Progenitor cell of endocrine pancreas (in vitro differentiated cells): ENCODE measurements around the gene ECHDC3. TPM values are rescaled to one million over a fixed set of nuclear protein-coding genes. Genes with fewer than 3 reads are reported as not detected.

Experiments
- DNase-seq: peaks from one replicate; pipeline ENCODE4 v3.0.0; 2021; ENCODE audit warnings: low spot score; ENCODE audit not compliant: unreplicated experiment
- H3K27ac Mint-ChIP-seq: 2 replicates; pipeline ENCODE4 v1.8.0; 2021; ENCODE audit warnings: mild to moderate bottlenecking, moderate library complexity, mixed read lengths
- H3K27me3 Mint-ChIP-seq: 2 replicates; pipeline ENCODE4 v1.8.0; 2021; ENCODE audit warnings: mixed read lengths
- H3K36me3 Mint-ChIP-seq: 2 replicates; pipeline ENCODE4 v1.8.0; 2022; ENCODE audit warnings: mixed read lengths; ENCODE audit not compliant: insufficient read depth
- H3K4me1 Mint-ChIP-seq: 2 replicates; pipeline ENCODE4 v1.8.0; 2021; ENCODE audit warnings: low read depth, mixed read lengths
- H3K4me3 Mint-ChIP-seq: 2 replicates; pipeline ENCODE4 v1.8.0; 2021; ENCODE audit warnings: low read depth, mild to moderate bottlenecking, moderate library complexity, mixed read lengths
- H3K9me3 Mint-ChIP-seq: 2 replicates; pipeline ENCODE4 v1.8.0; 2021; ENCODE audit warnings: low read depth, mixed read lengths
- long read RNA-seq: library from polyadenylated mRNA; unstranded; transcript quantifications from one replicate; pipeline ENCODE4 v2.0.0, GENCODE V29; 2020
- total RNA-seq: library from RNA; stranded (reverse); gene quantifications from 2 replicates; pipeline ENCODE4 v1.2.1, GENCODE V29; 2021
- TF ChIP-seq, protein P1 (sequence below): fragments of 200-600 bp; sonication (generic); IDR thresholded peaks from one replicate; pipeline ENCODE4 v1.5.0; 2021; ENCODE audit warnings: antibody characterized with exemption, mild to moderate bottlenecking; ENCODE audit not compliant: unreplicated experiment

Gene ECHDC3, protein sequence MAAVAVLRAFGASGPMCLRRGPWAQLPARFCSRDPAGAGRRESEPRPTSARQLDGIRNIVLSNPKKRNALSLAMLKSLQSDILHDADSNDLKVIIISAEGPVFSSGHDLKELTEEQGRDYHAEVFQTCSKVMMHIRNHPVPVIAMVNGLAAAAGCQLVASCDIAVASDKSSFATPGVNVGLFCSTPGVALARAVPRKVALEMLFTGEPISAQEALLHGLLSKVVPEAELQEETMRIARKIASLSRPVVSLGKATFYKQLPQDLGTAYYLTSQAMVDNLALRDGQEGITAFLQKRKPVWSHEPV
- total RNA-seq: 2.3 and 2.4 TPM in 2 replicates
- long read RNA-seq, partial matches to known transcripts: 1 of 1 reads
- long read RNA-seq, other reads (novel, unspliced or antisense): 0 of 1 reads

- H3K4me3 Mint-ChIP-seq: peak within 1 kb of the TSS; percentile 46
- peaks cover 7% of the 10 kb centered on the region for H3K36me3 Mint-ChIP-seq
- TF ChIP-seq, protein P1, sequence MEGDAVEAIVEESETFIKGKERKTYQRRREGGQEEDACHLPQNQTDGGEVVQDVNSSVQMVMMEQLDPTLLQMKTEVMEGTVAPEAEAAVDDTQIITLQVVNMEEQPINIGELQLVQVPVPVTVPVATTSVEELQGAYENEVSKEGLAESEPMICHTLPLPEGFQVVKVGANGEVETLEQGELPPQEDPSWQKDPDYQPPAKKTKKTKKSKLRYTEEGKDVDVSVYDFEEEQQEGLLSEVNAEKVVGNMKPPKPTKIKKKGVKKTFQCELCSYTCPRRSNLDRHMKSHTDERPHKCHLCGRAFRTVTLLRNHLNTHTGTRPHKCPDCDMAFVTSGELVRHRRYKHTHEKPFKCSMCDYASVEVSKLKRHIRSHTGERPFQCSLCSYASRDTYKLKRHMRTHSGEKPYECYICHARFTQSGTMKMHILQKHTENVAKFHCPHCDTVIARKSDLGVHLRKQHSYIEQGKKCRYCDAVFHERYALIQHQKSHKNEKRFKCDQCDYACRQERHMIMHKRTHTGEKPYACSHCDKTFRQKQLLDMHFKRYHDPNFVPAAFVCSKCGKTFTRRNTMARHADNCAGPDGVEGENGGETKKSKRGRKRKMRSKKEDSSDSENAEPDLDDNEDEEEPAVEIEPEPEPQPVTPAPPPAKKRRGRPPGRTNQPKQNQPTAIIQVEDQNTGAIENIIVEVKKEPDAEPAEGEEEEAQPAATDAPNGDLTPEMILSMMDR: no peak
- H3K4me1 Mint-ChIP-seq: peaks cover 6% of the 10 kb centered on the region
- peaks cover 8% of the 10 kb centered on the region for H3K9me3 Mint-ChIP-seq
- H3K27me3 Mint-ChIP-seq: peaks cover 24% of the 10 kb centered on the region
- no peak within 1 kb of the TSS for H3K27ac Mint-ChIP-seq
- DNase-seq: no peak
Observed at GRCh38 chr10:11742009-11742778, at the start of gene ECHDC3. TSS of gene ECHDC3 (plus strand) at chr10:11742382. CDS start at chr10:11742577, 195 bp downstream.

DNA sequence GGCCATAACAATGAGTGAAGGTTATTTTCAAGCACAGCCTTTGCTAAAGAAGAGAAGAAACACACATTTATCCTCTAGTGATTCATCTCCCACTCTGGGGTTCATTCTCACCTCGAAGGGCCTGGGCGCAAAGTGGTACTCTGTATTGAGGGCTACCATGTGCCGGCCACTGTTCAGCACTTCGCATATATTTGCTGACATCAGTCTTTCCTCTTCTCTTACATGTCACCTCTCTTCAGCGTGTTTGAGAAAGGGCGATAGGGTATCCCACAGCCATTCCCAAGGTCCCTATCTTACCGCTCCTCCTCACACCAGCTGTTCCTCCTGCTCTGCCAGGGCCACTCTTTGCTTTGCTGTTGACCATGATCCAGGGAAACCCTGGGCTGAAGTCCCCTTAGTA is 48.8 kb upstream of the ECHDC3 start:
- DNase-seq: no peak
- no peak overlapping the region for H3K27ac Mint-ChIP-seq
- no peaks in the 10 kb centered on the region for H3K27me3 Mint-ChIP-seq
- no peaks in the 10 kb centered on the region for H3K36me3 Mint-ChIP-seq
- H3K4me3 Mint-ChIP-seq: no peak overlapping the region
- no peaks in the 10 kb centered on the region for H3K9me3 Mint-ChIP-seq
- H3K4me1 Mint-ChIP-seq: peaks cover 4% of the 10 kb centered on the region
- TF ChIP-seq, protein P1: no peak

DNA sequence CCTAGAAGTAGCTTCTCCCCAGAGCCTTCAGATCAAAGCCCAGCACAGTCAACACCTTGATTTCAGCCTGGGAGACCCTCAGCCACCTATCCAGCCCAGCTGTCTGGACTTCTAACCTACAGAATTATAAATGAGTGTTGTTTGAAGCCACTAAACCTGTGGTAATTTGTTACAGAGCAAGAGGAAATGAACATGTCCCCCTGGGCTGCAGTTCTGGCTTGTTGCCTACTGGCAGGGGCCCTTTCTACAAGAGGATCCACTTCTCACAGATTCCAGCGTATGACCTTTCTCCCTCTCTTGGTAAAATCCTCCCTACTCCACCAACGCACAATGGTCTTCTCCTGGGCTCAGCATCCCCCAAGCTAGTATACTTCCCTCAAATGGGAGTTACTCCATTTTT is 46.4 kb upstream of the ECHDC3 start:
- TF ChIP-seq, protein P1: no peak
- no peak for DNase-seq
- H3K4me1 Mint-ChIP-seq: peaks cover 12% of the 10 kb centered on the region
- no peak overlapping the region for H3K27ac Mint-ChIP-seq
- no peak overlapping the region for H3K4me3 Mint-ChIP-seq
- no peaks in the 10 kb centered on the region for H3K9me3 Mint-ChIP-seq
- no peaks in the 10 kb centered on the region for H3K27me3 Mint-ChIP-seq
- no peaks in the 10 kb centered on the region for H3K36me3 Mint-ChIP-seq

- peaks cover 12% of the 10 kb centered on the region for H3K4me1 Mint-ChIP-seq
- H3K27ac Mint-ChIP-seq: no peak overlapping the region
- no peaks in the 10 kb centered on the region for H3K36me3 Mint-ChIP-seq
- H3K4me3 Mint-ChIP-seq: no peak overlapping the region
- no peaks in the 10 kb centered on the region for H3K27me3 Mint-ChIP-seq
- TF ChIP-seq, protein P1: no peak
- no peaks in the 10 kb centered on the region for H3K9me3 Mint-ChIP-seq
- no peak for DNase-seq
Observed at GRCh38 chr10:11697718-11698527, 44.3 kb upstream of the ECHDC3 start.
